Measurements from ENCODE around the gene TNFRSF13B. TPM values are rescaled to one million over a fixed set of nuclear protein-coding genes. Genes with fewer than 3 reads are reported as not detected.

The TNFRSF13B gene
- total RNA-seq, 1 experiment from 2014 or later = 0.28 TPM

DNA sequence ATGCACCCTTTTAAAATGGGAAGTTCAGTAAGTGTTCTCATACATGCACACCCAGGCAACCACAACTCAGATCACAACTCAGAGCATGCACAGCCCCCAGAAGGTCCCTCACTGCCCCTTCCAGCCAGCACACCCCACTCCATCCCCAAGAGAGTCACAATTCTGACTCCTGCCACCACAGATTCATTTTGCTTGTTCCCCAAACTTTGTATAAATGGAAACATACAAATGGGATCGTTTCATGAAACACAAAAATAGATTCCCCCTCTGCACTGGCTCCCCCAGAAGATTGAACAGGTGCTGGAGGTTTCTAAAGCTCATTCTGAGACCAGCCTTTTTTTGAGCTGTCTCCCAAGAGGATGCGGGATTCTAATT is 3.3 kb upstream of the TNFRSF13B start:
- Histone ChIP-seq H3K23ac (ENCODE audit: insufficient read length, low read depth, low read length) (no peak overlapping the region), H3K9me3 (ENCODE audit: control insufficient read depth, low read depth, low read length) (no peaks in the 10 kb centered on the region), H4K5ac (ENCODE audit: insufficient read length, low read depth, low read length) (no peak overlapping the region), H4K91ac (ENCODE audit: insufficient read length, low read depth, low read length) (no peak overlapping the region), H2AFZ (ENCODE audit: low read length) (no peak overlapping the region), H3K27ac (ENCODE audit: insufficient read length, low read depth, low read length) (no peak overlapping the region), H2AK5ac (ENCODE audit: insufficient read length, low read length) (no peak overlapping the region), H3K79me2 (ENCODE audit: insufficient read depth, low read length) (no peaks in the 10 kb centered on the region), H2BK15ac (ENCODE audit: low read depth, low read length) (no peak overlapping the region), H3K18ac (ENCODE audit: insufficient read length, low read depth, low read length) (no peak overlapping the region), H2BK5ac (ENCODE audit: insufficient read length, low read length) (no peak overlapping the region), H3K79me1 (ENCODE audit: insufficient read depth, low read depth, low read length, poor library complexity, severe bottlenecking) (no peaks in the 10 kb centered on the region), H3K14ac (ENCODE audit: insufficient read depth, low read length) (no peak overlapping the region), H3K4ac (ENCODE audit: low read depth, low read length) (no peak overlapping the region), H3K56ac (ENCODE audit: insufficient read length, low read depth, low read length) (no peak overlapping the region), H4K20me1 (ENCODE audit: control insufficient read depth, insufficient read depth, insufficient read length) (no peaks in the 10 kb centered on the region), H2BK20ac (ENCODE audit: low read depth, low read length, poor library complexity, severe bottlenecking) (no peak overlapping the region), H3K4me1 (ENCODE audit: insufficient read depth, low read length) (no peaks in the 10 kb centered on the region), H3K27me3 (ENCODE audit: insufficient read depth, low read length) (no peaks in the 10 kb centered on the region), H2BK12ac (ENCODE audit: insufficient read length, low read depth, low read length) (no peak overlapping the region), H4K8ac (replicated peaks; ENCODE audit: insufficient read length, low read depth, low read length) (no peak overlapping the region), H3K4me2 (ENCODE audit: insufficient read depth, insufficient read length, low read length) (no peak overlapping the region), H3T11ph (ENCODE audit: low read length) (no peak overlapping the region), H2BK120ac (ENCODE audit: low read depth, low read length, poor library complexity, severe bottlenecking) (no peak overlapping the region), H3K23me2 (ENCODE audit: insufficient read length, low read depth, low read length, poor library complexity, severe bottlenecking) (no peaks in the 10 kb centered on the region), H3K9ac (ENCODE audit: extremely low read depth, insufficient read length, low read length) (no peak overlapping the region)
- H3K36me3 Mint-ChIP-seq (ENCODE audit: insufficient read depth in 1 of 3, low read depth in 3 of 3) = no peaks in the 10 kb centered on the region
- H3K4me1 Mint-ChIP-seq = peaks cover 10 to 16% of the 10 kb centered on the region in 2 experiments
- H3K4me3 Mint-ChIP-seq = no peak overlapping the region
- no peak for TF ChIP-seq CTCF (conservative IDR thresholded peaks at IDR 0.05)
- WGBS (ENCODE audit: extremely low coverage, insufficient read length, low lambda C conversion rate) = no CpG with 5 or more reads among the region's 2 CpGs
- H3K9me3 Mint-ChIP-seq = no peaks in the 10 kb centered on the region; a peak in 1 of 5 replicates
- no peaks in the 10 kb centered on the region; the same call in none of the 2 replicates for H3K27me3 Mint-ChIP-seq (ENCODE audit: low read depth)
- no peak overlapping the region for H3K27ac Mint-ChIP-seq
- DNase-seq = no peak

Data from H9 (cell line).